K562 (cell line): Measurements from ENCODE around the gene TANK. TPM values are rescaled to one million over a fixed set of nuclear protein-coding genes. Genes with fewer than 3 reads are reported as not detected.

Experiments
- ATAC-seq: fragments of 200-7000 bp; cut with Tn5 transposase; 3 replicates; pipeline ENCODE4 v1.9.1; 2020; ENCODE audit warnings: moderate library complexity
- BruUV-seq: library from RNA; stranded (reverse); fragments of 400-500 nt; replicated peaks from 2 replicates; lab custom pipeline; 2021; lab: Mats Ljungman, UMichigan
- CTCF ChIA-PET: fragments of 300-600 bp; formaldehyde crosslinking; extraction: SDS; loops from one replicate; lab custom pipeline; 2021; ENCODE audit warnings: low intra/inter-chr PET ratio; lab: Yijun Ruan, JAX
- POLR2A ChIA-PET: fragments of 300-600, 350-650 bp; sonication (Branson Sonifier 250); formaldehyde crosslinking; extraction: SDS; loops from one replicate; lab custom pipeline; 2021; ENCODE audit warnings: antibody characterized with exemption, inconsistent platforms; lab: Yijun Ruan, JAX
- DNase-seq, 4 experiments: peaks; one replicate each; pipeline versions ENCODE4 v3.0.0 to v3.0.0-alpha.2; 2011 to 2018; ENCODE audit warnings: low spot score in 3 of 4, mixed read lengths in 3 of 4; ENCODE audit errors: extremely low read depth in 1 of 4
- FAIRE-seq: peaks from 2 replicates; lab custom pipeline; 2011; peaks lifted over from hg19 to GRCh38; lab: Jason Lieb, UNC
- H2AFZ ChIP-seq: 2 replicates; pipeline ENCODE4 v1.6.0; 2011; ENCODE audit warnings: low read depth, low read length, control low read depth, inconsistent platforms
- H3K27ac ChIP-seq: fragments of 200-600 bp; 3 replicates; pipeline ENCODE4 v1.8.0; 2011; ENCODE audit warnings: low read depth, mild to moderate bottlenecking, control low read depth, inconsistent platforms, low read length, moderate library complexity, mixed read lengths; ENCODE audit errors: extremely low read depth
- H3K27me3 ChIP-seq, 2 experiments: fragments of 300-600 bp in 1 of 2; 2 replicates in 1 of 2; 3 replicates in 1 of 2; pipeline versions ENCODE4 v1.6.0 to v1.8.0; 2011; ENCODE audit warnings: inconsistent platforms in 2 of 2, low read length in 2 of 2, mild to moderate bottlenecking in 1 of 2, mixed read lengths in 1 of 2, moderate library complexity in 1 of 2; ENCODE audit not compliant: control insufficient read depth in 2 of 2, insufficient read depth in 2 of 2
- H3K36me3 ChIP-seq: fragments of 300-600 bp; 3 replicates; pipeline ENCODE4 v1.8.0; 2011; ENCODE audit warnings: mild to moderate bottlenecking, low read length, inconsistent platforms; ENCODE audit not compliant: control insufficient read depth, insufficient read depth
- H3K4me1 ChIP-seq, 2 experiments: fragments of 200-600 bp in 1 of 2; replicated peaks in 1 of 2; 2 replicates in 1 of 2; 3 replicates in 1 of 2; pipeline versions ENCODE4 v1.5.1 to v1.8.0; 2011; ENCODE audit warnings: inconsistent platforms in 2 of 2, low read length in 2 of 2, mild to moderate bottlenecking in 1 of 2, mixed read lengths in 1 of 2, moderate library complexity in 1 of 2; ENCODE audit not compliant: control insufficient read depth in 2 of 2, insufficient read depth in 2 of 2
- H3K4me2 ChIP-seq: 2 replicates; pipeline ENCODE4 v1.6.1; 2011; ENCODE audit warnings: low read length, control low read depth, inconsistent platforms, mixed read lengths; ENCODE audit not compliant: insufficient read depth
- H3K4me3 ChIP-seq: fragments of 200-600 bp; sonication (generic), shearing (Covaris generic); 2 replicates; pipeline ENCODE4 v1.5.1; 2016; ENCODE audit warnings: control low read depth, inconsistent platforms
- H3K79me2 ChIP-seq: fragments of 200-600 bp; 3 replicates; pipeline ENCODE4 v1.8.0; 2011; ENCODE audit warnings: low read length, inconsistent platforms; ENCODE audit not compliant: control insufficient read depth, insufficient read depth
- H3K9ac ChIP-seq, 2 experiments: 2 replicates each; pipeline versions ENCODE4 v1.6.0 to v1.6.1; 2011; ENCODE audit warnings: low read depth in 2 of 2, low read length in 2 of 2, control low read depth in 1 of 2, inconsistent platforms in 1 of 2, mild to moderate bottlenecking in 1 of 2, mixed read lengths in 1 of 2; ENCODE audit not compliant: insufficient read depth in 1 of 2
- H3K9me1 ChIP-seq: one replicate; pipeline ENCODE4 v1.6.0; 2011; ENCODE audit warnings: inconsistent platforms, mild to moderate bottlenecking, low read length, moderate library complexity; ENCODE audit not compliant: control insufficient read depth, insufficient read depth
- H3K9me3 ChIP-seq: replicated peaks from 2 replicates; pipeline ENCODE4 v1.5.1; 2011; ENCODE audit warnings: low read depth, low read length, inconsistent platforms; ENCODE audit not compliant: control insufficient read depth, insufficient read depth
- H4K20me1 ChIP-seq: replicated peaks from 2 replicates; pipeline ENCODE4 v1.6.1; 2011; ENCODE audit warnings: low read length, inconsistent platforms, mixed read lengths; ENCODE audit not compliant: control insufficient read depth, insufficient read depth
- ETV6 ChIP-seq, 3 experiments: fragments of 150-350 bp in 1 of 3; sonication (generic) in 1 of 3; formaldehyde crosslinking in 1 of 3; IDR thresholded peaks; 2 replicates each; pipeline versions ENCODE4 v1.6.1 to v1.8.0; 2014 to 2022; ENCODE audit warnings: borderline replicate concordance in 2 of 3, low read depth in 2 of 3, antibody characterized with exemption in 1 of 3, low read length in 1 of 3, mild to moderate bottlenecking in 1 of 3, missing genetic modification reagents in 1 of 3
- FOXA1 ChIP-seq: fragments of 450-650 bp; IDR thresholded peaks from 2 replicates; pipeline ENCODE4 v1.6.1; 2016; ENCODE audit warnings: mild to moderate bottlenecking, borderline replicate concordance
- NFE2 ChIP-seq: IDR thresholded peaks from 2 replicates; pipeline ENCODE4 v1.6.1; 2014; ENCODE audit warnings: antibody characterized with exemption, low read depth
- NFIC ChIP-seq: fragments of 450-650 bp; IDR thresholded peaks from 2 replicates; pipeline ENCODE4 v1.6.1; 2017; ENCODE audit warnings: mild to moderate bottlenecking, inconsistent platforms
- TFAM ChIP-seq: fragments of 250-450 bp; sonication (Bioruptor Pico); conservative IDR thresholded peaks from 2 replicates; pipeline ENCODE4 v1.5.0; 2021; ENCODE audit warnings: mild to moderate bottlenecking, moderate library complexity
- ZNF175 ChIP-seq: fragments of 200-800 bp; sonication (Bioruptor generic); IDR thresholded peaks from 2 replicates; pipeline ENCODE4 v1.6.1; 2016; ENCODE audit warnings: low read depth, mild to moderate bottlenecking, missing genetic modification characterization, missing compliant biosample characterization
- ZNF316 ChIP-seq: fragments of 450-650 bp; IDR thresholded peaks from 2 replicates; pipeline ENCODE4 v1.6.1; 2016
- WGBS: fragments of 100-300 bp; shearing (Covaris generic); methylation state at CpG from one replicate; pipeline ENCODE4 v1.1.6; 2016; ENCODE audit warnings: low coverage, mixed read lengths; ENCODE audit not compliant: insufficient coverage; ENCODE audit errors: missing lambda C conversion rate; 5-methylcytosine and 5-hydroxymethylcytosine counted together
- in situ Hi-C: fragments of 300-500 bp; cut with MboI; formaldehyde crosslinking; loops from 4 replicates; pipeline ENCODE4 v1.15.0; 2018; ENCODE audit warnings: inconsistent platforms, mixed read lengths
- intact Hi-C: fragments of 100-400 bp; cut with micrococcal nuclease; formaldehyde crosslinking; loops from 2 replicates; pipeline ENCODE4 v1.14.2; 2022
- polyA plus RNA-seq, 8 experiments: library from polyadenylated mRNA; depleted of rRNA in 4 of 8; stranded (reverse) in 5 of 8; unstranded in 3 of 8; fragments of >200 nt; fragmentation: Nextera tagmentation in 2 of 8; fragmentation: Illumina TruSeq in 1 of 8; extraction: Ambion mirVana in 2 of 8; extraction: Trizol in 1 of 8; gene quantifications; 2 replicates each; pipeline versions ENCODE4 v1.2.1 to v1.2.3, GENCODE V29; 2011 to 2014; ENCODE audit warnings: inconsistent platforms in 1 of 8, missing spikeins in 1 of 8
- total RNA-seq, 7 experiments: library from RNA; depleted of rRNA in 6 of 7; stranded (reverse); fragments of >200 nt in 6 of 7; fragmentation: Illumina TruSeq in 2 of 7; extraction: Trizol in 2 of 7; gene quantifications; 2 replicates each; pipeline versions ENCODE4 v1.2.1 to v1.2.3, GENCODE V29; 2011 to 2021; ENCODE audit warnings: low replicate concordance in 1 of 7

TANK gene
- total and polyA plus RNA-seq, 9 of the 15 experiments (the other 6 are each of a cell fraction or from before 2014, with no cell fraction given) = 43.0 to 91.5 (median 54.4) TPM

- no peaks in the 10 kb centered on the region for H4K20me1 ChIP-seq
- H3K9me3 ChIP-seq = no peaks in the 10 kb centered on the region
- intact Hi-C loops (no loop called here), in situ Hi-C loops (no loop called here)
- 79% methylated on average over 2 of the region's 2 CpGs for WGBS
- TF ChIP-seq NFE2 (no peak), FOXA1 (no peak), ZNF316 (peak; percentile 33; the same call in 1 of the 2 replicates), ZNF175 (CRISPR knock-in tag) (no peak), ETV6 (IDR thresholded peaks at IDR 0.05; ENCODE audit: borderline replicate concordance in 1 of 2, low read depth in 2 of 2, low read length in 1 of 2) (no peak), ETV6 (CRISPR knock-in tag; IDR thresholded peaks at IDR 0.05; ENCODE audit: borderline replicate concordance) (no peak), NFIC (no peak), TFAM (CRISPR knock-in tag) (no peak)
- no peak overlapping the region for H3K9ac ChIP-seq
- no peaks in the 10 kb centered on the region for H3K27me3 ChIP-seq
- no peak overlapping the region for H3K4me3 ChIP-seq
- no peaks in the 10 kb centered on the region for H3K9me1 ChIP-seq
- FAIRE-seq (no peak), ATAC-seq (no peak), DNase-seq (no peak)
- peaks cover 34% of the 10 kb centered on the region for H3K36me3 ChIP-seq
- ChIA-PET CTCF (no interaction called here), POLR2A (interaction anchor here (1.9 kb wide), 1 partner anchor 13 kb away, joined by 4 read pairs; no protein-coding TSS in a partner anchor)
- no peaks in the 10 kb centered on the region for H3K79me2 ChIP-seq
- no peak overlapping the region for H3K27ac ChIP-seq
- H3K4me2 ChIP-seq = no peak overlapping the region
- H2AFZ ChIP-seq = no peak overlapping the region
- no TSS peak for BruUV-seq
- peaks cover 0 to 9% of the 10 kb centered on the region in 2 experiments; a peak in 1 of 5 replicates for H3K4me1 ChIP-seq
These were observed 49.7 kb downstream of the TANK start for GRCh38 chr2:161209902-161210301.
